Measurements from ENCODE around the gene PRSS38.

The PRSS38 gene

DNA sequence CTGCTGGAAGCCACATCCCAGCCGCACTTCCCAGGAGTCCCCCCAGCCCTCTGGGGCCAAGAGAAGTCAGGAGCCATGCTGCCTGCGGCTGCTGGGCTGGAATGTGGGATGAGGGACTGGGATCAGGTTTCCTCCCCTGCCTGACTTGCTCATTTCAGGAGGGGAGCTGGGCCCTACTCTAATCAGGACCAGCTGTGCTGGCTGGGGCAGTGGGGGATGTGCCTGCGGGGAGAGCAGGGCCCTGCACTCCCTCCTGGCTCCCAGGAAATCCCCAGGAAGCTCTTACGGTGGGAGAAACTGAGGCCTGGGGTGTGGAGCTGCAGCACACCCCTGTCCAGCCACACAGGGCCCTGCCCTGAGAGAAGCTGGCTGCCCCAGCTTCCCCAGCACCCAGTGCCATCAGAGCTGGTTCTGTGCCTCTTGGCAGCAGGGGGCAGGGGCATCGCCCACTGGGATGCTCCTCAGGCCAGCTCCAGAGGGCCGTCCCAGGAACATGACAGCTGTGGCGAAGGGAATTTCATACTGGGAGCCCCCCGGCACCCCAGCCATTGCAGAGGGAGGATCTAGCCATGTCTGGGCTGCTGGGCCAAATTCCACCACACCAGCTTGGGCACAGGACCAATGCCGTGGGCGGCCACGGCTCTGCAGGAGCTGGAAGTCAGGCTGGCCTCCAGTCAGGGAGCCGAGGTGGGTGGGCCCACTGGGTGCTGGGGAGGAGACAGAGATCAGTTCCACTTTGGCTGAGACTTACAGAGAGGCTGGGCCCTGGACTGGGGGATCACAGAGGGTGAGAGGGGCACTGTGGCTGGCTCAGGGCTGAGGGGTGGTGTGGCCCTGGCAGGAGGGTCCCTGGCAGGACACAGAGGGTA, 21.3 kb upstream of the PRSS38 start:
- DNase-seq, result peak; percentile 91

- peak; percentile 50 for DNase-seq
Measured at GRCh38 chr1:227794817-227795192, 20.7 kb upstream of the PRSS38 start.

- DNase-seq, result no peak
Measured at GRCh38 chr1:227795732-227796131, 19.7 kb upstream of the PRSS38 start.

DNA sequence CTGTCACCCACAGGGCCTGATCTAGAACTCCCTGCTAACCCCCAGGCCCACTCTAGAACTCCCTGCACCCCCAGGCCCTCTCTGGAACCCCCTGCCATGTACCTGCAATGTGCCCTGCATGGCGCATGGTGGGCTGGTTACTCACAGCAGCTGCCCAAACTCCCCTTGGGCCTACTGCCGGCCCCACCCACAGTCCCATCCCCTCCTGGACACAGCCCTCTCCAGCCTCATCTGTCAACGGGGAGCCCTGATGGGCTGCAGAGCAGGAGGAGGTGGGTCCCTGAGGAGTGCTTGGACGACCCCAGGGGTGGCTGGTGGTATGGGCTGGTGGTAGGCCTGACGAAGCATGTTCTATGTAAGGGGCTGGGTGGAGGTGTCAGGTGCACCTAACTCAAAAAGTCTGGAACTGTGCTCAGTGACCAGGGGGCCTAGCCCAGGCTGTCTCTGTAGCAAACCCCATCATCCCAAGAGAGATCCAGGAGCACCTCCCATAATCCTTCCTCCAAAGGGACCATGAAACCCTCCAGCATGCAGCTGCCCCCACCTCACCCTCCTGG, 19.0 kb upstream of the PRSS38 start:
- no peak for DNase-seq

GRCh38 chr1:227797144-227797543, 18.3 kb upstream of the PRSS38 start:
- no peak for DNase-seq

DNA sequence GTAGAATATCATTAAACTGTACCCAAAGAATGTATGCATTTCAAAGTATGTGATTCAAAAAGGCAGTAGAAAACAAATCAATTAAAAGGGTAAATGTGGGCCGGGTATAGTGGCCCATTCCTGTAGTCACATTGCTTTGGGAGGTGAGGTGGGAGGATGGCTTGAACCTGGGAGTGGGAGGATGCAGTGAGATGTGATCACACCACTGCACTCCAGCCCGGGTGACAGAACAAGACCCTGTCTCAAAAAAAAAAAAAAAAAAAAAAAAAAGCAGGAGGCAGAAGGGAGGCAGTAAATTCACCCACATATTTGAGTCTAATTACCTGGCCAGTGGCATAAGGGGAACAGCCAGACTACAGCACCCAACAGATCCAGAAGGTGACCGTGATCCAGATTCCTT, 17.9 kb upstream of the PRSS38 start:
- no peak for DNase-seq

DNA sequence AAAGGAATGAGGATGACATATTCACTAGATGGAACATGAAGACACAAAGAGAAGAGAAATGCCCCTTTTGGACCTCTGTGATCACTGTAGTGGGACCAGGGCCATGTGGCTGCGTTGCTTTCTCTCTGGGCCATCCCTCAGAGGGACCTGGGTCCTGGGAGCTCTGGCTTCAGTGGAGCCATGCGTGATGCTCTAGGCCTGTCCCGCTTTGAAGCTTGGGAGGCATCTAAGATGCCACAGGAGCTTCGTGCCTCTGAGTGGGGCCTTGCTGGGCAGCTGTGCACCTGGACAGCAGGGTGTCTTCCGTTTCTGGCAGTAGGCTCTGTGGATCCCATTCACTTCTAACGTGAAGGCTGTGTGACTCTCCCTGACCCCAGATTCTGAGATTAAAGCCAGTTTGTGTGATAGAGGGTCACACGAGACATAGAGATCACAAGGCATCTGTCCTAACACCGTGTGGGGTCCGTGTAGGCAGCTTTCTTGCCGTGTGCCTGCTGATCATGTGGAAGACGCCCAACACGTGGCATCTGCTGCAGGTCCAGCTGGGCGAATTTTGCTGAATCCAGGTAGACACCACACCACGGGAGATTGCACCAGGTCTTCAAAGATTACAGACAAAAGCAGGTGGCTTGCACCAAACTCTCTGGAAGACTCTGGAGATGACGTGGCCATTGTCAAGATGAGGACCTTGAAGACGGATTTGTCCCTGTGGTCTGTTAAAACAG, 17.2 kb upstream of the PRSS38 start:
- no peak for DNase-seq

GRCh38 chr1:227799756-227800155, 15.7 kb upstream of the PRSS38 start:
- no peak for DNase-seq

GRCh38 chr1:227803933-227804332, 11.5 kb upstream of the PRSS38 start:
- DNase-seq, result no peak

- no peak for DNase-seq
Measured at GRCh38 chr1:227805606-227806197, 9.8 kb upstream of the PRSS38 start.

- no peak for DNase-seq
Measured at GRCh38 chr1:227808566-227808965, 6.9 kb upstream of the PRSS38 start.

- no peak for DNase-seq
Measured at GRCh38 chr1:227809026-227809425, 6.4 kb upstream of the PRSS38 start.

DNA sequence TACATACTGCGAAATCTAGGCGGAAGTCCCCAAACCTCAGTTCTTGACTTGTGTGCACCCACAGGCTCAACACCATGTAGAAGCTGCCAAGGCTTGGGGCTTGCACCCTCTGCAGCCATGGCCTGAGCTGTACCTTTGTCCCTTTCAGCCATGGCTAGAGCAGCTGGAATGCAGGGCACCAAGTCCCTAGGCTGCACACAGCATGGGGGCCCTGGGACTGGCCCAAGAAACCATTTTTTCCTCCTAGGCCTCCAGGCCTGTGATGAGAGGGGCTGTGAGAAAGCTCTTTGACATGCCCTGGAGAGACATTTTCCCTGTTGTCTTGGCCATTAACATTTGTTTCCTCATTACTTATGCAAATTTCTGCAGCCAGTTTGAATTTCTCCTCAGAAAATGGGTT, 1.5 kb upstream of the PRSS38 start:
- no peak for DNase-seq

GRCh38 chr1:227816750-227817446, 1.4 kb downstream of the PRSS38 start:
- DNase-seq, result no peak

GRCh38 chr1:227823537-227823936, 8.1 kb downstream of the PRSS38 start:
- no peak for DNase-seq

- no peak for DNase-seq
Measured at GRCh38 chr1:227824204-227824603, 8.7 kb downstream of the PRSS38 start.

- DNase-seq, result no peak
Measured at GRCh38 chr1:227828786-227829185, 13.3 kb downstream of the PRSS38 start.

DNA sequence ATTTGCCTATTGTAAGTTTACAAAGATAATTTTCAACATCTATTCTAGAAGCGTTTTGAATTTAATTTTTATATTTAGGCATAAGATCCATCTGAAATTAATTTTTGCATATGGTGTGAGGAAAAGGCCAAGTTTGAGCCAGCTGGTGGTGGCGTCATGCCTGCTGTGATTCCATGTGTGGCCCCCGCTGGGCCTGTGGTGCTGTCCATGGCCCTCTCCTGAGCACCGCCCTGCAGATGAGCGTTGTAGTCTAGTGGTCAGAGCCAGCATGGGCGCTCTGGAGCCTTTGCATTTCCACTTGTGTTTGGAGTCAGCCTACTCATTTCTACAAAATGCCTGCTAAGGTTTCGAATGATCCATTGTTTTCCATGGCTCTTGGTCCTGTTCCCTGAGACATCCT, 22.7 kb downstream of the PRSS38 start:
- no peak for DNase-seq

- peak; percentile 31 for DNase-seq
Measured at GRCh38 chr1:227841096-227841495, 25.6 kb downstream of the PRSS38 start.

GRCh38 chr1:227844320-227845146, 29.1 kb downstream of the PRSS38 start:
- no peak for DNase-seq

DNA sequence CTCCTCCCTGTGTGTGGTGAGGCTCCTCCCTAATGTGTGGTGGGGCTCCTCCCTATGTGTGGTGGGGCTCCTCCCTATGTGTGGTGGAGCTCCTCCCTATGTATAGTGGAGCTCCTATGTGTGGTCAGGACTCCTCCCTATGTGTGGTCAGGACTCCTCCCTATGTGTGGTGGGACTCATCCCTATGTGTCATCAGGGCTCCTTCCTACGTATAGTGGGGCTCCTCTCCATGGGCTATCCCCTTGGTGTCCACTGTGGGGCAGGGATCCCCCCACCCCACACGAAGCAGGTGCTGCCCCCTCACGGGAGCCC, 29.6 kb downstream of the PRSS38 start:
- DNase-seq, result no peak

DNA sequence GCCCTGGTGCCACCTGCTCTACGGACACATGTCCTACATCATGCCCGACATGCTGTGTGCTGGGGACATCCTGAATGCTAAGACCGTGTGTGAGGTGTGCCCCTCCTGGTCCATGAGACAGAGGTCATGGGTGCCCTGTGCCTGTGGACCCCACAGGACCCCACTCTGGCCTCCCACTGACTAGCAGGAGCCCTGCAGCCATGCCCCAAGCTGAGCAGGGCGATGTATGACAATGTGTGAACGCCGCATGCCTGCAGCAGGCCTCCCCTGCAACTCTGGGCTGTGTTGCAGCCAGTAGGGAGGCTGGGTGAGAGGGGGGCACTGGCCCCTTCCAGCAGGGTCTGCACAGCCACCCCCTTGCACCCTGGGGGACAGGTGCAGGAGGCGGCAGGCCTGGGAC, 30.0 kb downstream of the PRSS38 start:
- DNase-seq, result no peak
